Stimulated activated CD4-positive, alpha-beta T cell treated with anti-CD3 and anti-CD28 coated beads, Interleukin-4, amount 100 ng/mL, for 48 hours (primary cell): ENCODE results near the gene SOX13.

Experiments
- DNase-seq, 2 donors: peaks; one replicate each; pipeline ENCODE4 v3.0.0-alpha.2; 2020; ENCODE audit warnings: low read depth in 2 of 2

SOX13 gene

DNA sequence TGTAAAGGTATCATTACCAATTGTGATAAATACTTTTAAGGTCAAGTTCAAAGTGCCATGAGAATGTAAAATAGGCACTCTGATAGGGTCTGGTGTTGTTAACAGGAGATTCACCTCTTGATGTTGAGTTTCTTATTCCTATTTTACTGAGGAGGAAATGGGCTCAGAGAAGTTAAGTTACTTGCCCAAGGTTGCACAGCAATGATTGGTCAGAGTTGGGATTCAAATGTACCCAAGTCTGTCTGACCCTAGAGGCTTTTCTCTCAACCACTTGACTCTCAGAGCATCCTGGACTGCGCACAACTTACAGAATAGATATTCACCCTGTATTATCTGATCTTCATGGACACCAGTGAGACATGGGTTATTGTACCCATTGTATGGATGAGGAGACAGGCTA lies 33.9 kb downstream of the SOX13 start:
- DNase-seq, result no peak

DNA sequence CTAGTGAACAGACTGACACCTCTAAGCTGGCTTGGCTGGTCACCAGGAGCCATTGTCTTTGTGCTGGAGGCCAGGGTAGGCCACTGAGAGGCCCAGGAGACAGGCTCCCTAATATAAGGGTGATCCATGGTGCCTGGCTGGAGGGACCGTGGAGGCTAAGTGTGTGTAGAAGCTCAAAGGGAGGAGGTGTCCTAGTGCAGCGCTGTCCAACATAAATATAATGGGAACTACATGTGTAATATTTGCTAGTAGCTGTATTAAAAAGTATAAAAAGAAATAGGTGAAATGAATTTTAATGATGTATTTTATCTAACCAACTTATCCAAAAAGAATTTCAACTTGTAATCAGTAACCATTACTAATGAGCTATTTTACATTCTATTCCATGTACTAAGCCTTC lies 35.0 kb downstream of the SOX13 start:
- DNase-seq, result no peak

DNA sequence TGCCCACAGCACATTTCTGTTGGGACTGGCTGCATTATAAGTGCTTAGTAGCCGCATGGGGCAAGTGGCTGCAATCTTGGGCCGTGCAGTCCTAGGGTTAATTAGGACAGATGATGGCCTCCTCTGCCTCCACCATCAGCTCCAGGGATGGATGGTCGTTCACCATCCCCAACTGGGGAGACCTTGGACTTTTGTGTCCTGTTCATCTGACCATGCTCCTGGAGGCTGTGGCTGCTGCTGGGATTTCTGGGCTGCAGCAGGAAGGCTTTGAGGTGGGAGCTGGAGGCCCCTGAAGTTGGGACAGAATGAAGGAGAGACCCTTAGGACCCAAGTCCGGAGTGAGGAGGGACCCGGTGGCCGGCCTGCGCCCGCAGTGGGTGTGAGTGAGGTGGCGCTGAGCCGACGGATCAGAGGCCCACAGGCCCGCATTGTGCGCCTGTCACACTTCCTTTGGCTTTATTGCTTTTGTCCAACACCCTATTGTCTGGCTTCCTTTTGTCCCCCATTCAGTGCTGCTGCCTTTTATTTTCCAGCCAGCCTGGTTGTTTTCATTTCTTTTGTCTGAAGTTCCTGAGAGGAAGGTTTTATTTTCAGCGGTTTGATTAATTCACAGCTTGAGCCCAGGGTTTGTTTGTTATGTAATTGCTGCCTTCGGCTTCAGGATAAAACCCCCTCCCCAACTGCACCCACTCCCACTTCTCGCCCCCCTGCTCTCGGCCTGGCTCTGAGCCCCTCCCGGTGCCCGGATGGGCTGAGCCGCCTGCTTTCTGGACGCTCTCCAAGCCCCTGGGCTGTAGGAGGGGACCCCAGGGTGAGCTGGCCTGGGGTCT lies 35.6 kb downstream of the SOX13 start:
- no peak for DNase-seq

DNA sequence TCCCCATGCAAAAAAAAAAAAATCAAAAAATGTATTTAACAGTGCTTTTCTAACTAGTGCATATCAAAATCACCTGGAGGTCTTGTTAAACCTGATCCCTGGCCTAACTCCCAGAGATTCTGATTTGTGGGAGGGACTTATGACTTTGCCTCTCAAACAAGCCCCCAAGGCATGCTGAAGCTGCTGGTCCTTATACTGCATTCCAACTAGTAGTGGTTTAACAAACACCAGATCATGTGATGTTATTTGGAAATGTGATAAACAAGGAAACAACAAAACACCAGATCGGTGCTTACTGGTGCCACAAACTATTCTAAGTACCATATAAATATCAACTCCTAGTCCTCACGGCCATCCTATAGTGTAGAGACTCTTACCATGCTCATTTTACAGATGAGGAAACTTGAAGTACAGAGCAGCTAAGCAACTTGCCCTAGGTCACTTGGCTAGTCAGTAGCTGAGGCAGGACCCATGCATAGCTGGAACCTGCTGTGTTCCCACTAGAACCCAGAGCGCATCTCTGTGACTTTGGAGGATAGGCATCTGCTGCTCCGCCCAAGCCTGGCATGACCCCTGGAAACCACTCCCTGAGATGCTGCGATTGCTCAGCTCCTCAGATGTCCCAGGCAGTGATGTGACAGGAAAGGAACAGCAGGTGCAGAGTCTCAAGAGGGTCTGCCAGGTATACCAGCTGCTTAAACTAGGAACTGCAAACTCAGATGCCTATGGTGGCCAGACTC lies 38.1 kb downstream of the SOX13 start:
- no peak for DNase-seq

DNA sequence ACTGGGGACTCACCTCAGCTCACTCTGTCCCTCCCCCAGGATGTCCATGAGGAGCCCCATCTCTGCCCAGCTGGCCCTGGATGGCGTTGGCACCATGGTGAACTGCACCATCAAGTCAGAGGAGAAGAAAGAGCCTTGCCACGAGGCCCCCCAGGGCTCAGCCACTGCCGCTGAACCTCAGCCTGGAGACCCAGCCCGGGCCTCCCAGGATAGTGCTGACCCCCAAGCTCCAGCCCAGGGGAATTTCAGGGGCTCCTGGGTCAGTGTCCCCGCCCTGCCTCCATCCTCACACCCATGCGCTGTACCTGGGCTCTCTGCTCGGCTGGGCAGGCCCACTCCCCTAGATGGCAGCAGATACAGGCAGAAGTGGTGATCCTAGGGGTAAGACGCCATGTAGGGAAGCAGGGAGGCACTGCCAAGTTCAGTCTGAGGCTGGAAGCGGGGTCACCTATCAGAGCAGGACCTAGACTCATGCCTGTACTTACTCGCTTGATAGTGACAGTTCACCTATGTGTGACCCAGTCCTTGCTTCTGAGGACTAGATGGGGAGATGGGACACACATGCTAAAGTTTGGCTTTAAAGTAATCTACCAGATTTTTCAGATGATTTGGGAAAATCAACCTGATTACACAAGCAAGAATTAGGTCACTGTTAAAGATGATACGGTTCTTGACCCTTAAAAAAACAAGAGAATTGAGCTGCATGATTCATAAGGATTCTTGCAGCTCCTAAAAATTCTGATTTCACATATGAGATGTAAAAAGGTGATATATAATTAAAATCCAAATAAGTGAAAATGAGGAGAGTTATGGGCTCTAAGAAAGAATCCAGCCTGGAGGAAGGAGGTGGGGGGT lies 40.2 kb downstream of the SOX13 start:
- no peak for DNase-seq

DNA sequence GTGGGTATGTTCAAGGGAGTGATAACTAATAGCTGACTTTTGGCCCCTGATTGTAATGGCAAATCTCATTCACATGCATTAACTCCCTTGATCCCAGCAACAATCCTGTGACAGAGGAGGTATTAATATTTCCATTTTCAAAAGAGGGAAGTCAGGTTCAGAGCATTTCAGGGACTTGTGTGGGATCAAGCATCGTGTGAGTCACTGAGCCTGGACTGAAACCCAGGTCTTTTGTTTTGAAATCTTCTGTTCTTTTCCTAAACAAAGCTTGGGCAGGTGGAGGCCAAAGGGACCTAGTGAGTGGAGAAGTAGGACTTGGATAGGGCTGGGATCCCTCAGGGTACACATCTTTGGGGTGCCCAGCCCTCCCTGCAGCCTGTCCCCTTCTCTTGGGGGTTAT lies 41.0 kb downstream of the SOX13 start:
- no peak for DNase-seq

DNA sequence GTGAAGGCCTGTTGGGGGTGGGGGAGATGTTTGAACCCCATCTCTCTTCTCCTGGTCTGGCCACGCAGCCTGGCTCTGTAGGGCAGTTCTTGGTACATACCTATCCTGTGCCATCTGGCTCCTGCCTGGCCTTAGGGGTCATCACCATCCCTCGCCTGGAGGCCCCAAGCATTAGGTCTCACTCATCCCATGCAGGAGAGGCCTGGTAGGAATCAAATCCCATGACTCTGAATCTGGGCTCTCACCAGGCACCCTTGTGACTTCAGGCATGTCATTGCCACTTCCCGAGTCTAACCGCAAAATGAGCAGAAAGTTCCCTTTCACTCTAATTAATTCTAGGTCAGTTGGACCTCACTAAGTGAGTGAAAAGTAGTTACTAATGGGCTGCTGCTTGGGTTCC lies 41.7 kb downstream of the SOX13 start:
- DNase-seq, result no peak

DNA sequence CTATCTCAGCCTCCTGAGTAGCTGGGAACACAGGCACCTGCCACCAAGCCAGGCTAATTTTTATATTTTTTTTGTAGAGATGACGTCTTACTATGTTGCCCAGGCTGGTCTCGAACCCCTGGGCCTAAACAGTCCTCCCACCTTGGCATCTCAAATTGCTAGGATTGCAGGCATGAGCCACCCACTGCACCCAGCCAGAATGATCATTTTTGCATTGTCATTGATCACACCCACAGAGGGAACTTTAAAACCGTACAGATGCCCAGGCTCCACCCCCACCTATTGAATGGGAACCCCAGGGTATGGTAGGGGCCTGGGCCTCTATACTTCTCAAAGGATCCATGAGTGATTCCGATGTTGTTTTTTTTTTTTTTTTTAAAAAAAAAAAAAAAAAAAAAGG lies 42.2 kb downstream of the SOX13 start:
- DNase-seq, result no peak

DNA sequence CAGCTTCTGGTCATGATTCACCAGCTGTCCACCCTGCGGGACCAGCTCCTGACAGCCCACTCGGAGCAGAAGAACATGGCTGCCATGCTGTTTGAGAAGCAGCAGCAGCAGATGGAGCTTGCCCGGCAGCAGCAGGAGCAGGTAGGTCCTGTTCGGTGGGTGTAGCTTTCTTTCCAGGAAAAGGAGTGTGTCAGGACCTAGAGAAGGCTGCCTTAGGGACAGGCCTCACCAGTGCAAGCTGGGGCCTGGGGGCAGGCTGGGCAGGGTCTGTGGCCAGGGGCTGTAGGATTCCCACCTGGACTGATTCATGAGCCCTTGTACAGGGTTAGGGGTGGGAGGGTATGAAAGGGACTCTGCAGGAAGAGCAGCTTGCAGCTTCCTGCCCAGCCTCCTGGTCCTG lies 43.6 kb downstream of the SOX13 start:
- no peak for DNase-seq

DNA sequence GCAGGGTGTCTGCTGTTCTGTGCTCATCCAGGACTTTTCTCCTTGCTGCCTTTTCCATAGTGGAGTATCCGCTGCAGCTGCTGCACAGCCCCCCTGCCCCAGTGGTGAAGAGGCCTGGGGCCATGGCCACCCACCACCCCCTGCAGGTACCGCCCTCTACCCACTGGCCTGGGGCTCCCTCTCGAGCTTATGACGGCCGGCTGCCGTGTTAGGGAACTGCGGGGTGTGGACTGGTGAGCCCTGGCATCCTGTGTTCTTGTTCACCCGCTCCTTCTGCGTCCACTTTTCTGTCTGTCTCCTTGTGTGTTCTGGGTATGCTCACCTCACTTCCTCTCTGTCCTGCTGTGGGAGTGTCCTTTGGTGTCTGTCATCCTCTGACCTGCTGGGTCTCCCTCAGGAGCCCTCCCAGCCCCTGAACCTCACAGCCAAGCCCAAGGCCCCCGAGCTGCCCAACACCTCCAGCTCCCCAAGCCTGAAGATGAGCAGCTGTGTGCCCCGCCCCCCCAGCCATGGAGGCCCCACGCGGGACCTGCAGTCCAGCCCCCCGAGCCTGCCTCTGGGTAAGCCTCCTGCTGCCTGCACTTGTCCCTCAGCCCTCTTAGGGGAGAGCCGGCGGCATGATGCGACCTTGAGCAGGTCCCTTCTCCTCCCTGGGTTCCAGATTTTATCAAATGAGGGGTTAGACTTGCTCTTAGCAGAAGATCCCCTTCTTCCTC lies 49.1 kb downstream of the SOX13 start:
- DNase-seq, result no peak

DNA sequence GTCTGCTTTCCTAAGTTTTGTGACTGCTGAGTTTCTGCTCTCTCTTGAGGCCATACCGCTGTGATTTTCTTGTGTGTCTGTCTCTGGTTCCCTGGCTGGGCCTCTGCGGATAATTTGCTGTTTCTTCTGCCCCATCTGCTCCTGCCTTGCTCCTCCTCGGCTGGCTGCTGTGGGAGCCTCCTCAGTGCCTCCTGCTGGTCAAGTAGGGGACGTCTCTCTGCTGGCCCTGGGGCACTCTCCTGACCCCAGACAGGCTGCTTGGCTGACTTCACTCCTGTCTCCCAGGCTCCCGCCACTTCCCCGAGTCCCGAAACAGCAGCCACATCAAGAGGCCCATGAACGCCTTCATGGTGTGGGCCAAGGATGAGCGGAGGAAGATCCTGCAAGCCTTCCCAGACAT lies 50.5 kb downstream of the SOX13 start:
- no peak for DNase-seq

DNA sequence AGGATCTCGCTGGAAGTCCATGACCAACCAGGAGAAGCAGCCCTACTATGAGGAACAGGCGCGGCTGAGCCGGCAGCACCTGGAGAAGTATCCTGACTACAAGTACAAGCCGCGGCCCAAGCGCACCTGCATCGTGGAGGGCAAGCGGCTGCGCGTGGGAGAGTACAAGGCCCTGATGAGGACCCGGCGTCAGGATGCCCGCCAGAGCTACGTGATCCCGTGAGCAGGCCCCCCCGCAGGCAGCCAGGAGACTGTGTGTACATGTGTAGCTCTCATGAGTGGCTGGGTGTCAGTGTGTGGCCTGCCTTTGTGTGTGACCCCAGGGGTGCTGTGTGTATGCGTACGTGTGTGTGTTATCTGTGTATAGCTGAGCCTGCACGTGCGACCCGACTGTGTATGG lies 51.7 kb downstream of the SOX13 start:
- DNase-seq, result no peak

DNA sequence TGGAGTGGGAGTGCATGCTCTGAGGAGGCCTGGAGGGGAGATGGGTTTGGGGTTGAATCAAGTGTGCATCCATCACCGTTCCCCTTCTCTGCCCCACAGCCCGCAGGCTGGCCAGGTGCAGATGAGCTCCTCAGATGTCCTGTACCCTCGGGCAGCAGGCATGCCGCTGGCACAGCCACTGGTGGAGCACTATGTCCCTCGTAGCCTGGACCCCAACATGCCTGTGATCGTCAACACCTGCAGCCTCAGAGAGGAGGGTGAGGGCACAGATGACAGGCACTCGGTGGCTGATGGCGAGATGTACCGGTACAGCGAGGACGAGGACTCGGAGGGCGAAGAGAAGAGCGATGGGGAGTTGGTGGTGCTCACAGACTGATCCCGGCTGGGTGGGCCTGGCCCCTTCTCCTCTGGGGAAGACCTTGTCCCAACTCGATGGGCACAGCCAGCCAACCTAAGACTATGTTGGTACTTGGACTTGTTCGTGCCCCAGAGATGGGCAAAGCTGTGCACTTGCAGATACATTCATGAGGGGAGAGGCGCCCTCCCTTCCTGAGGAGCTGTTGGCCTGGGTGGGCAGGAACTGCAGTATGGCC lies 52.9 kb downstream of the SOX13 start:
- DNase-seq, result no peak

DNA sequence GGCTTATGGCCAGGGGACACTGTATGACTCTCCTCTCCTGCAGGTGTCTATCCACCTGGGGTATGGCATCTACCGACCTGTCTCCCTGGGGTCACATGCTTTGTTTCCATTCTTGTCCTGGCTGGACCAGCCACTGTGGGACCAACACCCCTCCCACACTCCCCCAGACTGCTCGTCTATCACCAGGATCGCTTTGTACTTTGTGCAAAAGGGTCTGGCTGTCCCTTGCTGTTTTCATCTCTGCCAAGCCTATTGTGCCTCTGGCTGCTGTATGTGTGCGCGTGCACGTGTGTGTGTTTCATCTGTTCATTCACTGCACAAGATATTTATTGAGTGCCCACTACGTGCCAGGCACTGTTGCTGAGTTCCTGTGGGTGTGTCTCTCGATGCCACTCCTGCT lies 53.5 kb downstream of the SOX13 start:
- DNase-seq, result no peak

DNA sequence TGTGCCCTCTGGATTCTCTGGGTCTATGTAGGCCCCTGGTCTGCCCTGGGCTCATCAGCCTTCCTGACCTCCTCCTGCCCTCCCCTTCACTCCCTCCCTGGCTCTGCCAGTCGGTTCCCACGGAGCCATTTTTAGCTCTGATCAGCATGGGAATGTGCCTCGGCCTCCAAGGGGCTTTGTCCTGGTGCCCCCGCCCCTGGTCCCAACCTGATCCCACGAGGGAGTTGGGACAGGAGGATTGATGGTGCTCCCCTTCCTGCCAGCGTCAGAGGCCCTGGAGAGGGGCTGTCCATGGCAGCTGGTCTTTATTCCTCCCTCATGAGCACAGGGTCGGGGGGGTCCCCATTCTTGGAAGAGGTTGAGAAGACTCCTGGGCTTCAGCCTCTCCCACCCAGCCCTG lies 54.0 kb downstream of the SOX13 start:
- DNase-seq, result no peak

DNA sequence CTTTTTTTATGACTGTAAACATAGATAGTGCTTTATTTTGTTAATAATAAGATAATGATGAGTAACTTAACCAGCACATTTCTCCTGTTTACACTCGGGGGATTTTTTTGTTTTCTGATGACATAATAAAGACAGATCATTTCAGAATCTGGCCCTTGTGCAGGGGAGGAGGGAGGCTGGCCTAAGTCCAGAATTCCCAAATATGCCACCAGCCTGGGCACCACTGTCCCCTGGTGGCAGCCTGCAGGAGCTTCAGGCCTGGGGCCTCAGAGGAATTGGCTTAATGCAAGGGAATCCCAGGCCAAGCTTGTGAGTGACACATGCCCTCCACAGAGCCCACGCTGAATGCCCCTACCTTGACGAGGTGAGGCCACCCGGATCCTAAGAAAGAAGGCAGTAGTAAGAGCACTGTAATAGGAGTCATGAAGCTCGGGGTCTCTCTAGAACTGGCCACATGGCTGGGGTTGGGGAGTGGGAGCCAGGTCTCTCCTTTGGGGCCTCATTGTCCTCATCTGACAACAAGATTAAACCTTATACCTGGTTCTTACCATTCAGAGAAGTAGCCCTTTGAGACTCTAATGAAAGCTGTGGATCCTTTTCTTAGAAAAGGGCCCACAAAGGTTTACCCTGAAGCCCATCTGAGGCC lies 54.8 kb downstream of the SOX13 start:
- DNase-seq, result no peak

DNA sequence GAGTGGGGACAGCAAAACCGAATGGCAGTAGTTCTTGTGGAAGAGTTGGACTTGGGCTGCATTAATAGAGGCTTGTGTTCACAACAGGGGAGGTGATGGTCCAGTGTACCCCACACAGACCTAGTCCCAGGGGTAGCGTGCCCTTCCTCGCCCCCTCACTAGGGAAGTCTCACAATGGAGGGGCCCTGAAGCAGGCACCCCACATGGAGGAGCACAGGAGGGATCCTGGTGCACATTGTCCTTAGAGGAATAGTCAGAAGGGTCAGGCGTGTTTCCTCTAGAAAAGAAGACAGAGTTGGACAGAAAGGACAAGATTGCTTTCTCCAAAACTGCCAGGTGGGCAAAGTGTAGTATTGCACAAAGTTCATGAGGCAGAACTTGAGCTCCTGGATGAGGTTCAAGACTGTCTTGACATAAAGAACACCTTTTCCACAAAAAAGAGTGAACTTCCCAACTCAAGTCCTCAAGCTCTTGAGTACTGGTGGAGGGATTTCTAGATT lies 55.6 kb downstream of the SOX13 start:
- DNase-seq, result no peak

DNA sequence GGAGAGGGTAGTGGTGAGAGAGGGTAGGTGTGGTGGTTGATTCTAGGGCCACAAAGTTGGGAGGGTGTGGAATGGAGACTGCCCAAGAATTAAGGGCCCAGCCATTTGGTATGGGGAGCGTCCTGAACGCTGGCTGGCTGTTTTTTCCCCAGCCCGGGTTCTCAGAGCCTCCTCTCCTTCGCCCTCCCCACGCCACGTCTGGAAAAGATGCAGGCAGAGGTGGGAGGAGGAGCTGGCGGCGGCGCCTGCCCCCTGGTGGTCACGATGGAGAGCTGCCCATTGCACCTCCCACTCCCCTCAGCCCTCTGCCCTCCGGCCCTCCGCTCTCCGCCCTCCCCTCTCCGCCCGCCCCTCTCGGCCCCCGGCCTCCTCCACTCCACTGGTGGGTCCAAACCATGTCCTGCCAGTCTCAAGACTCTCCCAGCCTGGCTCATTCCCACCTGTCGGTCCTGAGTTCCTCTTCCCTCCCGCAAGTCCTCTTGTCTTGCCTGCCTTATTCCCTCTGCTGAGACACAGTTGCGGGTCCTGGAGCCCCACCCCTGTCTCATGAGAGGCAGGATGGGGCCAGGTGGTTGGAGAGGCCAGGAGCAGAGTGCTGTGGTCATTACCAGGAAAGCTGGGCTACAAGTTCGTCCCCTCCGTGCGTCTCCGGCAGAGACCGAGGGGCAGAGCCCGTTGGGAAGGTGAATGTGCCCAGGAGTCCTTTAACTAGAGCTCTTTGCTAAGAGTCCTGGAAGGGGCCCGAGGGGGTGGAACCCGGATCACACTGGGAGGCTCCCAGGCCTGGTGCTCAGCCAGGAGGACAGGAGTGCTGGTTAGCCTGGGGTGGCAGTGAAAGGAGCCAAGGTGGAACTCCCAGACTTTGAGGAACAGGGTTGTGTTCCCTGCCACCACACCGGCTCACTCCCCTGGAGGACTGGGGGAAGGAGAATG lies 56.3 kb downstream of the SOX13 start:
- DNase-seq, result peak; percentile 42 to 53

DNA sequence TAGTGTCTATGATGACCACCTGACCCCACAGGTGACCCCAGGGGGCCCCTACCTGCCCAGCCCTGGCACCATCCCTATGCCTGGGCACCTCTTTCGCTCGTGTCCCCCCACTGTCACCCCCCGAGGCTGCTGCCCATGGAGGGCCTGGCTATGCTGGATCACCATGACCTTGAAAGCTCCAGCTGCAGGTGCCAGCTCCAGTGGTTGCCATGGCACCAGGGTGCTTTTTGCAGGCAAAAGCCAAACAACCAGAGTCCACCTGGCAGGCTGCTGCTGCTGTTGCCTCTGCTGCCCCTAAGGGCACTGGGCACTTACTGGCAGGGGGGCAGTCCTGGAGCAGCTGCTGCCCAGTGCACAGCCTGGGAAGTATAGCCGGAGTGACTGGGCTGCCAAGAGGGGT lies 57.3 kb downstream of the SOX13 start:
- DNase-seq, result no peak
